ENCODE data around the gene THADA. TPM values are rescaled to one million over a fixed set of nuclear protein-coding genes. Genes with fewer than 3 reads are reported as not detected.
A peak's percentile ranks its signal among the peaks of the same experiment; 100 is the strongest.

The THADA gene
- total and polyA plus RNA-seq, 9 donors, result 14.4 to 24.3 (median 18.1) TPM

GRCh38 chr2:43224571-43225092, 371.2 kb downstream of the THADA start:
- H3K9me3 ChIP-seq (replicated peaks; ENCODE audit: control insufficient read depth, low read depth, low read length), result no peaks in the 10 kb centered on the region
- no peaks in the 10 kb centered on the region for H3K27me3 ChIP-seq (ENCODE audit: control insufficient read depth, insufficient read depth, low read length)
- DNase-seq, result peak; percentile 46
- peaks cover 21% of the 10 kb centered on the region for H3K36me3 ChIP-seq (ENCODE audit: control insufficient read depth, insufficient read depth, low read length)
- H3K27ac ChIP-seq (ENCODE audit: low read length), result no peak overlapping the region
- H3K4me1 ChIP-seq (ENCODE audit: control insufficient read depth, insufficient read depth, low read length), result peaks cover 39% of the 10 kb centered on the region
- peak overlapping the region; percentile 96 for H3K4me3 ChIP-seq (ENCODE audit: low read length)
- WGBS (ENCODE audit: insufficient coverage), result under 1% methylated on average over 74 of the region's 74 CpGs

DNA sequence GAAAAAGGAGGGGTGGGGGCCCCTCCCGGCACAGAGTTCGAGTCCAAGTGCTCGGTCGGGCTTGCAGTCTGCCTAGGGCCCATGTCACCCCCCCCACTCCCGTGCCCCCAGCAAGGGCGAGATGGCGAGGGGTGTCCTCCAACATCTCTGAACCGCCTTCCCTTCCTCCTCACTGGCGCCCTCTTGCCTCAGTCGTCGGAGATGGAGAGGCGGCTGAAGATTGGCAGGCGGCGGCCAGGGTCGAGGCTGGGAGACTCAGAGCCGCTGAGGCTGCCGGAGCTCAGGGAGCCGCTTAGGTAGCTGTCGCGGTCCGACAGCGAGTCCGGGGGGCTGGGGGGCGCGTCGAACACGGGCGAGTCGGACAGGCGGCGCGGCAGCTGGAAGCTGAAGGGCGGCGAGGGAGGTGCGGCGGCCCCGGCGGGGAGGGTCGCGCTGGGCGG, 371.7 kb downstream of the THADA start:
- peaks cover 43% of the 10 kb centered on the region for H3K4me1 ChIP-seq (ENCODE audit: control insufficient read depth, insufficient read depth, low read length)
- peak; percentile 88 for DNase-seq
- under 1% methylated on average over 35 of the region's 41 CpGs for WGBS (ENCODE audit: insufficient coverage)
- H3K36me3 ChIP-seq (ENCODE audit: control insufficient read depth, insufficient read depth, low read length), result peaks cover 21% of the 10 kb centered on the region
- H3K4me3 ChIP-seq (ENCODE audit: low read length), result peak overlapping the region; percentile 96
- no peaks in the 10 kb centered on the region for H3K27me3 ChIP-seq (ENCODE audit: control insufficient read depth, insufficient read depth, low read length)
- peak overlapping the region; percentile 94 for H3K27ac ChIP-seq (ENCODE audit: low read length)
- H3K9me3 ChIP-seq (replicated peaks; ENCODE audit: control insufficient read depth, low read depth, low read length), result no peaks in the 10 kb centered on the region

GRCh38 chr2:43223521-43224001, 372.3 kb downstream of the THADA start:
- peaks cover 44% of the 10 kb centered on the region for H3K4me1 ChIP-seq (ENCODE audit: control insufficient read depth, insufficient read depth, low read length)
- DNase-seq, result peak; percentile 56
- 0% methylated on average over 2 of the region's 4 CpGs for WGBS (ENCODE audit: insufficient coverage)

GRCh38 chr2:43222475-43223309, 373.1 kb downstream of the THADA start:
- Histone ChIP-seq H3K4me3 (ENCODE audit: low read length) (peak overlapping the region; percentile 96), H3K27me3 (ENCODE audit: control insufficient read depth, insufficient read depth, low read length) (no peaks in the 10 kb centered on the region), H3K27ac (ENCODE audit: low read length) (peak overlapping the region; percentile 94), H3K4me1 (ENCODE audit: control insufficient read depth, insufficient read depth, low read length) (peaks cover 45% of the 10 kb centered on the region), H3K9me3 (replicated peaks; ENCODE audit: control insufficient read depth, low read depth, low read length) (no peaks in the 10 kb centered on the region), H3K36me3 (ENCODE audit: control insufficient read depth, insufficient read depth, low read length) (peaks cover 21% of the 10 kb centered on the region)
- DNase-seq, result peak; percentile 55
- no CpG with 5 or more reads among the region's 8 CpGs for WGBS (ENCODE audit: insufficient coverage)

More at GRCh38 chr2:43223521-43224001, 372.3 kb downstream of the THADA start:
- no peaks in the 10 kb centered on the region for H3K27me3 ChIP-seq (ENCODE audit: control insufficient read depth, insufficient read depth, low read length)
- H3K9me3 ChIP-seq (replicated peaks; ENCODE audit: control insufficient read depth, low read depth, low read length), result no peaks in the 10 kb centered on the region
- peaks cover 21% of the 10 kb centered on the region for H3K36me3 ChIP-seq (ENCODE audit: control insufficient read depth, insufficient read depth, low read length)
- H3K27ac ChIP-seq (ENCODE audit: low read length), result peak overlapping the region; percentile 94
- peak overlapping the region; percentile 96 for H3K4me3 ChIP-seq (ENCODE audit: low read length)

GRCh38 chr2:43221763-43222474, 373.9 kb downstream of the THADA start:
- DNase-seq, result peak; percentile 99
- Histone ChIP-seq H3K27ac (ENCODE audit: low read length) (peak overlapping the region; percentile 94), H3K27me3 (ENCODE audit: control insufficient read depth, insufficient read depth, low read length) (no peaks in the 10 kb centered on the region), H3K36me3 (ENCODE audit: control insufficient read depth, insufficient read depth, low read length) (peaks cover 21% of the 10 kb centered on the region), H3K4me3 (ENCODE audit: low read length) (peak overlapping the region; percentile 96), H3K4me1 (ENCODE audit: control insufficient read depth, insufficient read depth, low read length) (peaks cover 44% of the 10 kb centered on the region), H3K9me3 (replicated peaks; ENCODE audit: control insufficient read depth, low read depth, low read length) (no peaks in the 10 kb centered on the region)
- WGBS (ENCODE audit: insufficient coverage), result 0% methylated on average over 6 of the region's 8 CpGs

DNA sequence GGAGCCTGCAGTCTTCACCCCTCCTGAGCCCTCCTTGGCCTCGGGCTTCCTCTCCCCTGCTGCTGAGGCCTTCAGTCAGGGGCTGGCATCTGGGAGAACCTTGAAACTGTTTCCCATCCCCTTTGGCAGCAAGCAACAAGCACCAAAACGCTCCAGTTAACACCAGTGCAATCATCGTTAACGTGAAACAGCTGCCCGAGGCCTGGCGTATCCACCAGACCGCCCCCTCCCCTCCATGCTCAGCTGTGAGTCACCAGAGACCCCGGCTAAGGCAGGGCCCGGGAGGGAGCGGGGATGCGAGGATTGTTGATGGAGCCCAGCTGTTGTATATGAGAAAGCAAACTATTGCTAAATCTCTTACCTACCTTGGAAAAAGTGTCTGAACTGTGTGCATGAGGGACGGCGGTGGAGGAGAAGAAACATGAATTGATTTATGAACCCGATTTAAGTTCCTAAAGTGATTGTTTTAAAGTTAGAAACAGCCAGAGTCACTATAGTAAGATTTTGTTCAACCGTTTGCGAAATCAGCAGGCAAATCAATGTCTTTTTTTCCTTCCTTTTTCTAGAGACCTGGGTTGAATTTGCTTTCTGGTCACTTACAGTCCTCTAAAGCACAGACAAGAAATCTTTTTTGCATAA, 374.6 kb downstream of the THADA start:
- Histone ChIP-seq H3K36me3 (ENCODE audit: control insufficient read depth, insufficient read depth, low read length) (peaks cover 21% of the 10 kb centered on the region), H3K9me3 (replicated peaks; ENCODE audit: control insufficient read depth, low read depth, low read length) (no peaks in the 10 kb centered on the region), H3K27ac (ENCODE audit: low read length) (peak overlapping the region; percentile 94), H3K4me1 (ENCODE audit: control insufficient read depth, insufficient read depth, low read length) (peaks cover 44% of the 10 kb centered on the region), H3K27me3 (ENCODE audit: control insufficient read depth, insufficient read depth, low read length) (no peaks in the 10 kb centered on the region), H3K4me3 (ENCODE audit: low read length) (peak overlapping the region; percentile 96)
- DNase-seq, result peak; percentile 94
- 0% methylated on average over 4 of the region's 16 CpGs for WGBS (ENCODE audit: insufficient coverage)

- no CpG with 5 or more reads among the region's 5 CpGs for WGBS (ENCODE audit: insufficient coverage)
- peaks cover 49% of the 10 kb centered on the region for H3K4me1 ChIP-seq (ENCODE audit: control insufficient read depth, insufficient read depth, low read length)
Measured at GRCh38 chr2:43220760-43221123, 375.1 kb downstream of the THADA start.

GRCh38 chr2:43220229-43220751, 375.5 kb downstream of the THADA start:
- Histone ChIP-seq H3K4me3 (ENCODE audit: low read length) (peak overlapping the region; percentile 96), H3K9me3 (replicated peaks; ENCODE audit: control insufficient read depth, low read depth, low read length) (no peaks in the 10 kb centered on the region), H3K27ac (ENCODE audit: low read length) (peak overlapping the region; percentile 94), H3K27me3 (ENCODE audit: control insufficient read depth, insufficient read depth, low read length) (no peaks in the 10 kb centered on the region), H3K36me3 (ENCODE audit: control insufficient read depth, insufficient read depth, low read length) (peaks cover 20% of the 10 kb centered on the region), H3K4me1 (ENCODE audit: control insufficient read depth, insufficient read depth, low read length) (peaks cover 52% of the 10 kb centered on the region)
- DNase-seq, result peak; percentile 57
- 5% methylated on average over 5 of the region's 10 CpGs for WGBS (ENCODE audit: insufficient coverage)

More at GRCh38 chr2:43220760-43221123, 375.1 kb downstream of the THADA start:
- Histone ChIP-seq H3K4me3 (ENCODE audit: low read length) (peak overlapping the region; percentile 96), H3K9me3 (replicated peaks; ENCODE audit: control insufficient read depth, low read depth, low read length) (no peaks in the 10 kb centered on the region), H3K27me3 (ENCODE audit: control insufficient read depth, insufficient read depth, low read length) (no peaks in the 10 kb centered on the region), H3K36me3 (ENCODE audit: control insufficient read depth, insufficient read depth, low read length) (peaks cover 21% of the 10 kb centered on the region), H3K27ac (ENCODE audit: low read length) (peak overlapping the region; percentile 94)
- no peak for DNase-seq

- Histone ChIP-seq H3K36me3 (ENCODE audit: control insufficient read depth, insufficient read depth, low read length) (peaks cover 17% of the 10 kb centered on the region), H3K4me3 (ENCODE audit: low read length) (peak overlapping the region; percentile 96), H3K27ac (ENCODE audit: low read length) (peak overlapping the region; percentile 94), H3K9me3 (replicated peaks; ENCODE audit: control insufficient read depth, low read depth, low read length) (no peaks in the 10 kb centered on the region), H3K27me3 (ENCODE audit: control insufficient read depth, insufficient read depth, low read length) (no peaks in the 10 kb centered on the region), H3K4me1 (ENCODE audit: control insufficient read depth, insufficient read depth, low read length) (peaks cover 52% of the 10 kb centered on the region)
- 6% methylated on average over 23 of the region's 35 CpGs for WGBS (ENCODE audit: insufficient coverage)
- peak; percentile 89 for DNase-seq
Measured at GRCh38 chr2:43219383-43220228, 376.2 kb downstream of the THADA start.

Measured in muscle of leg (tissue), 11 donors.